Kidney (tissue), 14 donors: ENCODE results near the gene CNGA3. TPM values are rescaled to one million over a fixed set of nuclear protein-coding genes. Genes with fewer than 3 reads are reported as not detected.

Source experiments
- DNase-seq, 5 donors: peaks; one replicate each; pipeline ENCODE4 v3.0.0-alpha.2; 2013 to 2020
- FAIRE-seq: peaks from 2 replicates; lab custom pipeline; 2012; peaks lifted over from hg19 to GRCh38; lab: Jason Lieb, UNC
- H3K27ac ChIP-seq, 2 donors: one replicate each; pipeline ENCODE4 v1.7.0; 2013; ENCODE audit warnings: low read depth in 2 of 2, low read length in 2 of 2, inconsistent platforms in 1 of 2
- H3K27me3 ChIP-seq: one replicate; pipeline ENCODE4 v1.7.1; 2013; ENCODE audit warnings: low read length, inconsistent platforms; ENCODE audit not compliant: control insufficient read depth, insufficient read depth
- H3K36me3 ChIP-seq, 3 donors: one replicate each; pipeline versions ENCODE4 v1.7.0 to v1.7.1; 2013; ENCODE audit warnings: low read length in 3 of 3, control low read depth in 1 of 3, inconsistent platforms in 1 of 3; ENCODE audit not compliant: insufficient read depth in 3 of 3, control insufficient read depth in 2 of 3
- H3K4me1 ChIP-seq, 3 donors: one replicate each; pipeline versions ENCODE4 v1.7.0 to v1.7.1; 2013; ENCODE audit warnings: low read length in 3 of 3, inconsistent platforms in 1 of 3, low read depth in 1 of 3; ENCODE audit not compliant: control insufficient read depth in 2 of 3, insufficient read depth in 2 of 3
- H3K4me3 ChIP-seq, 3 donors: one replicate each; pipeline versions ENCODE4 v1.7.0 to v1.8.1; 2013; ENCODE audit warnings: low read length in 3 of 3, control low read depth in 1 of 3, inconsistent platforms in 1 of 3
- H3K9ac ChIP-seq, 3 donors: one replicate each; pipeline versions ENCODE4 v1.7.0 to v1.7.1; 2013; ENCODE audit warnings: low read length in 3 of 3, control low read depth in 1 of 3, inconsistent platforms in 1 of 3
- H3K9me3 ChIP-seq, 3 donors: one replicate each; pipeline versions ENCODE4 v1.7.0 to v1.7.1; 2013; ENCODE audit warnings: low read length in 3 of 3, control low read depth in 1 of 3, inconsistent platforms in 1 of 3; ENCODE audit not compliant: control insufficient read depth in 2 of 3, insufficient read depth in 1 of 3
- CTCF ChIP-seq: IDR thresholded peaks from 3 replicates; pipeline ENCODE4 v1.5.1; 2012; ENCODE audit warnings: mild to moderate bottlenecking, moderate library complexity, borderline replicate concordance; ENCODE audit not compliant: insufficient read depth; ENCODE audit errors: extremely low read depth
- intact Hi-C: fragments of 100-400 bp; cut with DNase I; formaldehyde crosslinking; loops from one replicate; pipeline ENCODE4 v1.11.1; 2022
- polyA plus RNA-seq: library from polyadenylated mRNA; stranded (reverse); fragments of 350-450 nt; fragmentation: Illumina TruSeq; extraction: RNeasy Lipid Tissue Mini Kit (QIAGEN cat#74804); gene quantifications from one replicate; pipeline ENCODE4 v1.2.3, GENCODE V29; 2014; ENCODE audit warnings: low read depth, low replicate concordance; ENCODE audit not compliant: insufficient read depth
- total RNA-seq: library from RNA; stranded (reverse); fragmentation: NEBNext Ultra II Directional; extraction: Animal tissue kit (Norgen Biotek cat#: 25700); gene quantifications from one replicate; pipeline ENCODE4 v1.2.1, GENCODE V29; 2021
- donor health status: control.
- donor health status: control.
- donor health status: control.
- donor health status: control.
- donor health status: control.
- donor health status: DM: yes; HTN: yes; CAD: no.
- donor health status: Normal renal cell carcinoma (clear cell type).

The CNGA3 gene
- total and polyA plus RNA-seq, 2 donors from 2014 or later = not detected

DNA sequence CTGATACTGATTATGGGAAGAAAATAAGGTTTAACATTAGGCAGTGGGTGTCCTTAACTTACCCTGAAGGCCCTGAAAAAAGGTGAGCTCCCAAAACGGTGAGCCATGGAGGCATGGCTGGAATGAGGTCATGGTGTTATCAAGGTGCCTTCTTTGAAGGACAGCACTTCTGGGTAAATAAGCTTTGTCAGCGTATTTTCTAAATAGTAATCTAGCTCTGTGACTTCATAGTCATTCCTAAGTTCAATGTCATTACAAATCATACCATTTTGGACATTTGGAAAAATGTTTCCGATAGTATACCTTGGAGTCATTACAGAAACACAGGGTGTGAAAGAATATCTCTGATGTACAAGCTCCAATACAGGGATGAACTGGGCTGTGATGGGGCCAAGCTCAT lies 35.2 kb upstream of the CNGA3 start:
- H3K36me3 ChIP-seq = no peaks in the 10 kb centered on the region
- H3K9me3 ChIP-seq = no peaks in the 10 kb centered on the region
- no peak for DNase-seq
- intact Hi-C loops = no loop called here
- no peak for TF ChIP-seq CTCF
- H3K27ac ChIP-seq = no peak overlapping the region
- H3K4me3 ChIP-seq = no peak overlapping the region
- H3K9ac ChIP-seq = no peak overlapping the region
- FAIRE-seq = no peak
- H3K27me3 ChIP-seq = no peaks in the 10 kb centered on the region
- H3K4me1 ChIP-seq = no peaks in the 10 kb centered on the region

DNA sequence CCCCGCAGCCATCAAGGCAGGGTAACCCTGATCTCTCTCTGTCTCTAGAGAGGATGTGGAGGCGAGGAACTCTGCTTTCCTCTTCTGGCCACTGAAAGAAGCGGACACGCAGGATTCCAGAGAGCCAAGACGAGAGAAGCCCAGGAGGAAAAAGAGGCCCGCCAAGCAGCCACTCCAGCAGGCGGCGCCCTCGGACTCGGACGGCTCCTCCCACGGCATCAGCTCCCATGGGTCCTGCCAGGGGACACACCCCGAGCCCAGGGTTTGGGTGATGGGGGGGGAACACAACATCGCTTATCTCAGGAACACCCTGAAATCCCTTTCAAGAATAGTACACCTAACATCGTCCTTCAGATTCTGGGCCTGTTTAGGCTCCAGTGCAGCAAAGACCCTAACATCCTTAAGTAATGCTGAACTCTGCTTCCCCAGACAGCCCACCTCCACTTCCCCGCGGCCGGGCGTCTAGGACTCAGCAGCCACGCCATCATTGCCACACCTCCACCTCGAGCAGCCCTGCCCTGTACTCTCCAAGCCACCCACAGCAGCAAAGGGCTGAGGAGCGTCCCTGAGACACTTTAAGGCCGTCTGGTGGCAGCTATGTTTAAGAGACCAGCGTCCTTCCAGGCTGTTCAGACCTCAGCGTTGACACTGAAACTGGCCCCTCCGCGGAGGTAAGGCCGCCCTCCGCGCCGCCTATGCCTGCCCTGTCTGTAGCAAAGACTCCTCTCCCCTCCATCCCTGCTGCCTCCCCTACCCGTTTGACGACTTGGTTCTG lies 34.3 kb upstream of the CNGA3 start:
- Histone ChIP-seq H3K27me3 (no peaks in the 10 kb centered on the region), H3K4me1 (no peaks in the 10 kb centered on the region), H3K27ac (no peak overlapping the region), H3K9ac (no peak overlapping the region), H3K9me3 (no peaks in the 10 kb centered on the region), H3K36me3 (no peaks in the 10 kb centered on the region), H3K4me3 (no peak overlapping the region)
- intact Hi-C loops = no loop called here
- no peak for FAIRE-seq
- no peak for TF ChIP-seq CTCF
- no peak for DNase-seq

- H3K36me3 ChIP-seq = no peaks in the 10 kb centered on the region
- H3K4me3 ChIP-seq = no peak overlapping the region
- intact Hi-C loops = no loop called here
- H3K4me1 ChIP-seq = no peaks in the 10 kb centered on the region
- H3K9ac ChIP-seq = no peak overlapping the region
- H3K9me3 ChIP-seq = no peaks in the 10 kb centered on the region
- H3K27ac ChIP-seq = no peak overlapping the region
- no peak for TF ChIP-seq CTCF
- DNase-seq (no peak), FAIRE-seq (no peak)
- H3K27me3 ChIP-seq = no peaks in the 10 kb centered on the region
Observed at GRCh38 chr2:98313492-98314250, 32.6 kb upstream of the CNGA3 start.
